GM18870 (cell line): ENCODE results near the gene KLHL9.
"Not testable (repeated sequence)": the region's sequence is repeated elsewhere in the genome, so short reads cannot be mapped to it uniquely, and the experiment has no call there.

ENCODE experiments used
- ATAC-seq: cut with Tn5 transposase; IDR thresholded peaks from one replicate; pipeline ENCODE4 v1.9.1; 2021; ENCODE audit warnings: moderate library complexity; ENCODE audit not compliant: unreplicated experiment

The KLHL9 gene, protein sequence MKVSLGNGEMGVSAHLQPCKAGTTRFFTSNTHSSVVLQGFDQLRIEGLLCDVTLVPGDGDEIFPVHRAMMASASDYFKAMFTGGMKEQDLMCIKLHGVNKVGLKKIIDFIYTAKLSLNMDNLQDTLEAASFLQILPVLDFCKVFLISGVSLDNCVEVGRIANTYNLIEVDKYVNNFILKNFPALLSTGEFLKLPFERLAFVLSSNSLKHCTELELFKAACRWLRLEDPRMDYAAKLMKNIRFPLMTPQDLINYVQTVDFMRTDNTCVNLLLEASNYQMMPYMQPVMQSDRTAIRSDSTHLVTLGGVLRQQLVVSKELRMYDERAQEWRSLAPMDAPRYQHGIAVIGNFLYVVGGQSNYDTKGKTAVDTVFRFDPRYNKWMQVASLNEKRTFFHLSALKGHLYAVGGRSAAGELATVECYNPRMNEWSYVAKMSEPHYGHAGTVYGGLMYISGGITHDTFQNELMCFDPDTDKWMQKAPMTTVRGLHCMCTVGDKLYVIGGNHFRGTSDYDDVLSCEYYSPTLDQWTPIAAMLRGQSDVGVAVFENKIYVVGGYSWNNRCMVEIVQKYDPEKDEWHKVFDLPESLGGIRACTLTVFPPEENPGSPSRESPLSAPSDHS

DNA sequence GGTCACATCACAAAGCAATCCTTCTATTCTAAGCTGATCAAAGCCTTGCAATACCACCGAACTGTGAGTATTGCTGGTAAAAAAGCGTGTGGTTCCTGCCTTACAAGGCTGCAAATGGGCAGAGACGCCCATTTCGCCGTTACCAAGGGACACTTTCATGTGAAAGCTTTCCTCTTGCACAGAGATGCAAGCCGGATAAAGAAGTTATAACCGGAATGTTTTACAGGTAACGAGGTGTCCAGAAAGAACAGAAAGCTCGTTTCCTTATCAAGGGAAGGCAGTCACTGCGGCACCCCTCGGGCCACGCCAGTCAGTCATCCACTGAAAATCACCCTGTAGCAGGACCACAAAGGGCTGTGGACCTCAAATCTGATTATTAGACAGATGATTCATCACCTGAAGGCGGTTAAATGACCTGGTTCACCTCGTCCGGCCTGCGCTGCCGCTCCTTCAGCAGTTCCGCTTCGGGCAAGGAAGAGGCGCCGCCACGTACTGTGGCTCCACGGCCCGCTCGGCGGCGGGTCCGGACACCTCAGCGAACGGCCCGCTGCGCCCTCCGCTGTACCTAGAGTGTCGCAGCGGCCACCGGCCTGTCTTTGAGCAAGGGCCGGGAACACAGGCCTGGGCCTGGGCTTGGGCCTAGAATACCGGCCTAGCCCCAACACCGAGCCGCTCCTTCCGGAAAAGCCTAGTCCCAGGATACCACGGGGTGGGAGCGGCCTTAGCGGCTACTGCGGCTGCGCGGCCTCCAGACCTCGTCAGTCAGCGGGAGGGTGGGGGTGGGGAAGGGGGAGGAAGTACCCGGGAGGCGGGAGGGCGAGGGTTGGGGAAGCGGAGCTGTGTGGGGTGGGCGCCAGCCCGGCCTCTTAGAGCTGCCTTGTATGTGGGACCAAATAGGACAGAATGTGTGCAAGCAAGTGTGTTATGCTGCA lies at the start of gene KLHL9:
Gene KLHL9, minus strand, starts transcription at position 704 of the 932 bp plus-strand sequence. Its CDS starts 545 bp downstream, at position 159.
- peak; percentile 72 for ATAC-seq

DNA sequence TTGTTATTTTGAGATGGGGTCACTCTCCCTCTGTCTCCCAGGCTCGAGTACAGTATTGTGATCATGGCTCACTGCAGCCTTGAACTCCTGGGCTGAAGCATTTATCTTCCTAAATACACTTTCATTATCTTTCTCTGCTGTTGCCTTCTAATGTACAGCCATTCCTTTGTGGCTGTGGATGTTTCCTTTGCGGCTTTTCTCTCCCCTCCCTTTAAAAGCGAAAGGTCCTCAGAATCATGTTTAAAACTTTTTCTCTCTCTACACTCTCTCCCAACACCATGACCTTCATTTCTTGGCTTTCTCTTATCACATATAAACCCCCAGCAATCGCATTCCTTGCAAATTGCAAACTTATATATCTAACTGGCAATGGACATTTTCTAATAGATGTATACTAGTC lies 48.4 kb upstream of the KLHL9 start:
- ATAC-seq, result no peak

DNA sequence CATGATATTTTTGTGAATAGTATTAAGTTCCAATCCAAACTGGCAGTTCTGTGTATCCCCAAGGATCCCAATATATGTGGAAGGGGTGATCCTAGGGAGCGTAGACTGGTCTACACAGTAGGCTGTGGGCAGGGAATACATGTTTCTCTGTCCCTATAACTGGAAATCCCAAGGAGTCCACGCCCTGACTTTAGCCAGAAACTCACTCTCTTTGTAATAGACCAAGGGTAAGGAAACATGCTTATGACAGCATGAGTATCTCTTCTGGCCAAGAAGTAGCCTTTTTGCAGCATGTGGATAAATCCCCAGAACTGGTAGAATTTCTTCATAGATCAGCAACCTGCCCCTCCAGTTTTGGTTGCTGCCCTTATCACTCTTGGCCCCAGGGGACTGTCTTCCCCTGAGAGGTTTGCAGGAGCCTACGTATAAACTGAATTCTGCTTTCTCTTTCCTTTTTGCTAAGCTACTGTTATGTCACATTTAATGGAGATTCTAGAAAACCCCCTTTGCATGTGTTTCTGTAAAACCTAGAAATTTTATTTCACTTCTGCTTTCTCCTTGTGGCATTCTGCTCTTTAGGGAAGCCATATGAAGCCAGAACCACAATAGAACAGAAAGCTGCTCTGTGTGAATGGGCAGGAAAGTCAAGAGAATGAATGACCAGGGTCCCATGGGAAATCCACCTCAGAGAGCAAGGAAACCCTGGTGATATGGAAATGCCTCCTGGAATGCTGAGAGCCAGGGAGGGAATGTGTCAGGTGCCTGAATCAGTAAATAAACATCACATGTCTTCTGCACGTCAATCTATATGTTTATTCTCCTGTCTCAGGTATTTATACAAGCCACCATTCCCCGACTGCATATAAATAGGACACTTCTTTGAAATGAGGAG lies 46.5 kb upstream of the KLHL9 start:
- ATAC-seq, result peak; percentile 98

DNA sequence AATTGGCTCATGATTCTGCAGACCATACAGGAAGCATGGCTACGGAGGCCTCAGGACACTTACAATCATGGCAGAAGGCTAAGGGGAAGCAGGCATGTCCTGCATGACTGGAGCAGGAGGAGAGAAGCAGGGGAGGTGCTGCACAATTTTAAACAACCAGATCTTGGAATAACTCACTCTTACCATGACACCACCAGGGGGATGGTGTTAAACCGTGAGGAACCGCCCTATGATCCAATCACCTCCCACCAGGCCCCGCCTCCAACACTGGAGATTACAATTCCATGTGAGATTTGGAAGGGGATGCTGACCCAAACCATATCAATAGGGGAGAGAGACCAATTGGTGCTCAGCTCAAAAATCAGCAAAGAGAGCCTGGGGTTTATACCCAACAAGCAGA lies 36.3 kb upstream of the KLHL9 start:
- not testable (repeated sequence) for ATAC-seq

DNA sequence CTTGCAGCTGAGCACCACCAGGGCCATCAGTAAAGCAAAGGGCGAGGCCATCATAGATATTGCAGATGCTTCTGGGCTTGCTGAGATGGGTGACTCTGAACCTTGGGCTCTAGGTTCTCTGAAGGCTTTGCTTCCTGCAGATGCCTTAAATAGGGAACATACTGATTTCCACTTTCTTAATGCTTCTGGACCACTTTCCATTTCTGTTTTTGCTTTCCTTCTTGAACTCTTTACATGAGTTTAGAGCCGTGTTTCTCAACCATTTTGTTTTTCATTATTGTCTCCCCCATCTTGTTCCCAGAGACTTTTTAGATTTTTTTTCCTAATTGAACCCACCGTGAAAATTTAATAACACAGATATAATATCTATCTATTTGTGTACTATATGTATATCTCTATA lies 32.8 kb upstream of the KLHL9 start, which contains the start of gene IFNA13:
Gene IFNA13, minus strand, starts transcription at position 101 of the 400 bp plus-strand sequence. Its CDS starts 47 bp downstream, at position 54.
- ATAC-seq, result no peak

DNA sequence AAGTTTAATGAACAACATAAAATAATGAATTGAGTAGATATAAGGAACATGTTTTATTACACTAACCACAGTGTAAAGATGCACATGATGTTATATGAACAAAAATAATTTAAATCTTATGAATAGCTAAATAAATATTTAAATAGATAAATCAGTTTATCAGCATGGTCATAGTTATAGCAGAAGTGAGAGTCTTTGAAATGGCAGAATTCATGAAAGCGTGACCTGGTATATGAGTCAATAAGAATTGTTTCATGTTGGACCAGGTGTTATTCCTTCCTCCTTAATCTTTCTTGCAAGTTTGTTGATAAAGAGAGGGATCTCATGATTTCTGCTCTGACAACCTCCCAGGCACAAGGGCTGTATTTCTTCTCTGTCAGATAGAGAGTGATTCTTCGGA lies 32.0 kb upstream of the KLHL9 start:
- peak; percentile 92 for ATAC-seq

DNA sequence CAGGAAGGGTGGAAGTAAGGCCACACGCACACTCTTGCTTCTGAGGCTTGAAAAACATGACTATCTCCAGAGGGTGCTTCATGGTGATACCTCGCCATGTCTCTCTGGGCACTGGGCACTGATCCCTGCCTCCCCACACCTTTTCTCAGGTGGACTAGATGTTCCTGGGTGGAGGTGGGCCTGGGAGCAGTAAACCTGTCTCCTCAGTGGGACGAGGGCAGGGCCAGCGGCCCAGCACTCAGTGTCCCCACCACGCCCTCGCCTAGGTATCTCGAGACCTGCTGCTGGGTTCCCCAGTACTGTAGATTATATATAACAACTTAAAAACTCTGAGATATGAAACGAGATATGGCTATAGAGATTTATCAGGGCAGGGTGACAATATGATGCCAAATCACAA lies 27.1 kb upstream of the KLHL9 start:
- ATAC-seq, result no peak

DNA sequence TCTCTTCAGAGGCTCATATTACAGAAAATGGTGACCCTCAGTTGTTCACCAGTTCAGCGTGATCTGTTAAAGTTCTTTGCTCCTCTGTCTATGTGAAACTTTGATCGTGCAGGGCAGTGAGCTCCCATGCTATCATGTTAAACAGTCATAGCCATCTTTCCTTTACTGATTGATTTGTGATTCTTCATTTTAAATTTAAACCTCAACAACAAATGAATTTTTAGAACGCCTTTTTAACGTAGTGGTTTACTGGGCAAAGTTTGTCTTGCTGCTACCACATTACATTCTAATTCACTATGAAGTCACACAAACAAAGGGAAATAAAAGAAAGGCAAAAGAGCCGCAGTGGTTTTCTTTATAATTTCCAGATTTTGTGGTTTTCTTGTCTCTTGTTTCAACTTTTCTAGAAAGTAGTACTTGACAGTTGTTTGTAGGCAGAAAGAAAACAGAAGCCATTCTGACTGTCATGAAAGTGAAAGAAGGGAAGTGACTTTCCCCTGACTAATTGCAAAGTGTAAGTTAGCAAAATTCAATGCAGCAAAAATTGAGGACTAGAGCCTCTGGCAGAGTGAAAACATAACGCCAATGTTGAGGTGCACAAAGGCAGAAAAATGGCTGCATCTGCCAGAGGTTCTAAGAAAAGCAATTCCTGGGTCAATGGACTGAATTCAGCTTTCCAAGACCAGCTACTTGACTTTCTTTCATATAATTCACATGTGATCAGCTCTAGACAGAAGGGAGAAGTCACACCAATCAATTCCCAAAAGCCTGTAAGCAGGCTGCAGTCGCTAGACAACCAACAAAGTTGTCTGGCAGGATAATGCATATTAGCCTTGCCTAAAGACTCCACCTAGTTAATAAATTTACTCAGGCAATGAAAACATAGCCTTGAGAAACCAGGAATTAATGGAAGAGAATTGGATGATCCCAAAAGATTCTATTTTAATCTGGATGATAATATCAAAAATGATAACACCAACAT lies 22.6 kb upstream of the KLHL9 start:
- ATAC-seq, result peak; percentile 90

DNA sequence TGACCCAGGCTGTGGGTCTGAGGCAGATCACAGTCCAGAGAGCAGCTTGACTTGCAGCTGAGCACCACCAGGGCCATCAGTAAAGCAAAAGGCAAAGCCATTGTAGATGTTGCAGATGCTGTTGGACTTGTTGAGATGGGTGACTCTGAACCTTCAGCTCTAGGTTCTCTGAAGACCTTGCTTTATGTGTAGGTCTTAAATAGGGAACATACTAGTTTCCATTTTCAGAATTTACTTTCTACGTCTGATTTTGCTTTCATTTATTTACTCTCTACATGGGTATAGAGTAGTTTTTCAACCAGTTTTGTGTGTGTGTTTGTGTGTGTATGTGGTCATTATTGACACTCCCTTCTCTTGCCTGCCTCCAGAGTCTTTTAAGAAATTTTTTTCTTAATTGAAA lies 15.6 kb upstream of the KLHL9 start, which contains the start of gene IFNA6:
Gene IFNA6, minus strand, starts transcription at position 101 of the 400 bp plus-strand sequence. Its CDS starts 0 bp downstream, at position 101.
- ATAC-seq, result no peak

DNA sequence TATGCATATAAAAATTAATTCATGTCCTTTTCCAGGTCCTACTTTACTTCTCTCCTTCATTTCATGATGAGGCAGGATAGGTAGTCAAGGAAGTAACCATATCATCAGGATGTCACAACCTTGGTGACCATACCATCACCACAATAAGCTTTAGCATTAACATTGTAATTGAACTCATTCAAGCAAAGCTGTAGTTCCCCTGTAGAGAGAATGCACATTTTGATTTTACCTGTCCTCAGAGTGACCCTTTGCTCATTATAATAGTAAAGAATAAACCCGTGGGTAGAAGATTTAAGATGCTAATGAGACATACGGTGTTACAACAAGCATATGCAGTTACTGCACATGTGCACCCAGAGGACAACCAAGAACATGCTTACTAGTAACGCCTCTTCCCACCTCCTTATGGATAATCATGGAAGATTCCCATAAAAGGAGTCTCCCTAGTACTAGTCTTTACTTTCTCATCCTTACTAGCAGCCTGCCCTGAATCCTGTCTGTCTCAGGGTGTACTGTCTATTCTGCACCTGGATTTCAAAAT lies 13.3 kb upstream of the KLHL9 start:
- ATAC-seq, result no peak

DNA sequence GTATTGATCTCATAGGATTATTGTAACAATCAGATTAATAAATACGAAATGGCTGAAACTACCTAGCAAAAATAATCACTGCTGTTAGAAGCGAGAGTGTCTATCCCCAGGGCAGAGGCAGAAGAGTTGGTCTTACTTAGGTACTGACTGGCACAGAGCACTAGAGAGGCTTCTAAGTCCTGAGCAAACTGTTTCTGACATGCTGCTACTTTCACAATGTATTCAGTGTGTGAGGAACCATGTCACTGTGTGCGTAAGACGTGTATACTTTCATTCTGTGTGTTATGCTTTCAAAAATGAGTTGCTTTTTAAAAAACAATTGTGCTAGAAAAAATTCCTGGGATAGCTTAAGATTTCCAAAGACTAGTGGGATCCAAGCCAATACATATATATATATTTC lies 5.5 kb upstream of the KLHL9 start:
- ATAC-seq, result no peak

DNA sequence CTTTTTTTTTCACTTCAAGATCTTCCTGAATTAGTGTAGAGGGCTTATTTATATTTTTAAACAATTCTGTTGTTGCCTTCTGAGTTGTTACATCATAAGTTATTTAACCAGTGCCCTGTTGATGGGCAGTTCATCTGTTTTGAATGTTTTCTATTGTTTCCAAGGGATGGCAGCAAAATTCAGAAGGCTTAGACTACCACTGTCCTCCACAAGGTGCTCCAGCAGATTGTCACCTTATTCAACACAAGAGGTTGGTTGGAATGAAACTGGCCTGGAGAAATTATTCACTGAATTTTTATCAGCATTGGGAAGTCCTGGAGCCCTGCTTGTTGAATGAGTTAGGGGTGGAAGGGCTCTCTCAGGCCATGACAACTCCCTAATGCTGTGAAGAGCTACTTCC lies 1.3 kb upstream of the KLHL9 start:
- no peak for ATAC-seq

DNA sequence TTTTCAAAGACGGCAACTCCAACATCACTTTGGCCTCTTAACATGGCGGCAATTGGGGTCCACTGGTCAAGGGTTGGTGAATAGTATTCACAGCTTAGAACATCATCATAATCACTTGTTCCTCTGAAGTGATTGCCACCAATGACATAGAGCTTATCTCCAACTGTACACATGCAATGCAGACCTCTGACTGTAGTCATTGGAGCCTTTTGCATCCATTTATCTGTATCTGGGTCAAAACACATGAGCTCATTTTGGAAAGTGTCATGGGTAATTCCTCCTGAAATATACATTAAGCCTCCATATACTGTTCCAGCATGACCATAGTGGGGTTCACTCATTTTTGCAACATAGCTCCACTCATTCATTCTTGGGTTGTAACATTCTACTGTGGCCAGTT lies 2.0 kb downstream of the KLHL9 start:
- ATAC-seq, result no peak

DNA sequence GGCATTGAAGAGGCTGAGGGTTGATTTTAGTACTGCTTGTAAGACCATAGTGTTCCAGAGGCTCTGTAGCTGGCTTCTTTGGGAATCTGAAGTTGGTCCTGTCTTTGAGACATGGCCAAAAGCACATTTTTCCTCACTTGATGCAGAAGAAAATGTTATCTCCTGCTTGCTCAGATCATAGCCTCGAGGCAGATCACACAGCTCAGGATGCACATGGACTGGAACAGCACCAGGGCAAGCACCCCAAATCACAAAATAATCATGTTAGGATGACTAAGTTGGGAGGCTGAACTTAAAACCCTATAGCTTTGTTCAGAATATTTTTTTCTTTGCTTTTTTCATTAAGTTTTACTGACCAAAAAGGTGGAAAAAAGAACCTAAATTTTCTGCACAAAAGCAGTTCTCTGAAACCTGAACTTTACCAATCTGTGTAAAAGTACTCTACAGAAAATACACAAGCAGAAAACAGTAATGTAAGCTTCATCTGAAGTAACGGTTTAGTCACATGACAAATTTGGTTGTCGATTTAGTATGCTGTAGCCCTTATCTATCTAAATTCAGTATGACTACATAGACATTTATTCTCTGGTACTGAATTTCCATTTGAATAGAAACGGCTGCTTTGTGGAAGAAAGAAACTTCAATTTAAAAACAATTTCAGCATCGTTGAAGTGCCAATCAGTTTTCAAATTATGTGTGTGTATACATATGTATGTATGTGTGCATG lies 3.4 kb downstream of the KLHL9 start:
- ATAC-seq, result no peak

DNA sequence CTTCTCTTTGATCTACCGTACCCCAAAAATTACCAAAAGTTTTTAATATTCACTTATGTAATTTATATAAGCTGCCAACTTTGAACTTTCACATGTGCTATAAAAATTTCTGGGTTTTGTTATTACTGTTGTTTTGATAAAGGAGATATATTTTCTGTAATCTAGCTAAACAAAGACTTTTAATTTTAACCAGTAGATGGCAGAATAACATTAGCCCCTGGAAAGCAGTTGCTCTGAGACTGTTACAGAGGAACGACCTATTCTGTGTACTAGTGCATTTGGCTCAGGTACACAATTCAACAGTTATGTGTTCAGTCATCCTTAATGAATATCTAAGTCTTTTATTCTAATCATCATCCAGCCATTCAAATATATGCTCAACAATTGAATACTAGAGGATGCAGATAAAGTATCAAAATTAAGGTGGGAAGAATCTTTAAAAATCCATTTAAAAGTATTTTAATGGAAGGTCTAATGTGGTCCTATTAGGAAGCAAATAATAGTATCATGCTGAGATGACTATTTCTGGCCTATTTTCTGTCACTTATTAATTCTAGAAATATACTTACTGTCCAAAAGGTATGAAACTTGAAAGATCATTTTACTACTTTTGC lies 8.6 kb downstream of the KLHL9 start:
- peak; percentile 68 for ATAC-seq

DNA sequence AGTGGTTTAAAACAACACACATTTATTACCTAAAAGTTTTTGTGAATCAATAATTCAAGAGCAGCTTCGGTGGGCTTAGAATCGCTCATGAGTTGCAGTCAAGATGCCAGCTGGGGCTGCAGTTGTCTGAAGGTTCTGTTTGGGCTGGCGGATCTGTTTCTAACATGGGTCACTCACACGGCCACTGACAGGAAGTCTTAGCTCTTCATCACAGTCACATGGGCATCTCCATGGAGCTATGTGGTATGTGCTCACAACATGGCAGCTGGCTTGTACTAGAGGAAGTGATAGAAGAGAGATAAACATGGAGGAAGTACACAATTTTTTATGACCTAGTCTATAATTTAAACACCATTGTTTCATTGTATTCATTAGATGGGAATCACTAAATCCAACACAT lies 11.2 kb downstream of the KLHL9 start:
- no peak for ATAC-seq

DNA sequence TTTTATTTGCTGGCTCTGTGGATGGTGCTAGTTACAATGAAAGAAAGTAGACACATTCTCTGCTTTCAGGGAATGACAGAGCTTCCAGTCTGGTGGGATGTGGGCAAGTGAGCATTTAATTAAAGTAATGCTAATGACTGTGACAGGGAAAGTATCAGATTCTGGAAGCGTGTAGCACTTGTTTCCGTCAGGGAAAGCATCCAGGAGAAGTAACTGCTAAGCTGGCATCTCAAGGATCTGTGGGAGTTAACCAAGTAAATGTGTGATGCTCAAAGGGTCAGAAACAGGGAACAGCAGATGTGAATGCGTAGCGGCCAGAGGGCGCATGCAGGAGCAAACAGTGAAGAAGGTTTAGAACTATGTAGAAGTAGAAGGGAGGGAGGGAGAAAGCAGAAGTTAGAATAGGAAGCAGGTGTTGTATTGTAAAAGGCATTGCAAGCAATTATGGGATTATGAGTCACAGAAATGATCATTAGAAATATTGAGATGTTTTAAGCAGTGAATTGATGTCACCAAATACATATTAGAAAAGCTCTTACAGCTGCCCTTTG lies 12.2 kb downstream of the KLHL9 start:
- ATAC-seq, result no peak
